Peyer's patch (tissue), 4 donors: Measurements from ENCODE around the gene SLC28A1. TPM values are rescaled to one million over a fixed set of nuclear protein-coding genes. Genes with fewer than 3 reads are reported as not detected.

ENCODE experiments used
- DNase-seq, 3 donors: peaks; one replicate each; pipeline ENCODE4 v3.0.0-alpha.2; 2017 to 2019
- H3K27ac ChIP-seq, 4 donors: fragments of 200-600 bp; sonication (generic); one replicate each; pipeline ENCODE4 v1.5.1; 2016 to 2019
- H3K27me3 ChIP-seq, 2 donors: fragments of 200-600 bp; sonication (generic); one replicate each; pipeline ENCODE4 v1.5.1; 2019
- H3K36me3 ChIP-seq, 3 donors: fragments of 200-600 bp; sonication (generic); one replicate each; pipeline ENCODE4 v1.5.1; 2016 to 2019
- H3K4me1 ChIP-seq, 4 donors: fragments of 200-600 bp; sonication (generic); one replicate each; pipeline ENCODE4 v1.5.1; 2016 to 2019
- H3K4me3 ChIP-seq, 4 donors: fragments of 200-600 bp; sonication (generic); 1 replicate in 3 of 4; 2 replicates in 1 of 4; pipeline ENCODE4 v1.5.1; 2016 to 2019; ENCODE audit warnings: mild to moderate bottlenecking in 1 of 4
- H3K9me3 ChIP-seq, 4 donors: fragments of 200-600 bp; sonication (generic); one replicate each; pipeline ENCODE4 v1.5.1; 2016 to 2019; ENCODE audit warnings: mild to moderate bottlenecking in 1 of 4
- POLR2A ChIP-seq, 2 donors: fragments of 450-650 bp; IDR thresholded peaks; one replicate each; pipeline ENCODE4 v1.5.1; 2017; ENCODE audit warnings: antibody characterized with exemption in 2 of 2, mild to moderate bottlenecking in 2 of 2, moderate library complexity in 2 of 2
- total RNA-seq, 4 donors: library from RNA; depleted of rRNA; stranded (reverse); fragments of >200 nt; gene quantifications; one replicate each; pipeline ENCODE4 v1.1.0, GENCODE V29; 2016
- TF ChIP-seq, protein P1 (sequence below), 6 experiments: fragments of 450-650 bp in 4 of 6; fragments of 200-600 bp in 2 of 6; sonication (generic) in 1 of 6; IDR thresholded peaks; one replicate each; pipeline ENCODE4 v1.5.1; 2017 to 2019; ENCODE audit warnings: antibody characterized with exemption in 6 of 6, mild to moderate bottlenecking in 3 of 6, moderate library complexity in 1 of 6

SLC28A1 gene
- total RNA-seq, 4 donors from 2014 or later, result 4.1 to 111 (median 64.3) TPM

DNA sequence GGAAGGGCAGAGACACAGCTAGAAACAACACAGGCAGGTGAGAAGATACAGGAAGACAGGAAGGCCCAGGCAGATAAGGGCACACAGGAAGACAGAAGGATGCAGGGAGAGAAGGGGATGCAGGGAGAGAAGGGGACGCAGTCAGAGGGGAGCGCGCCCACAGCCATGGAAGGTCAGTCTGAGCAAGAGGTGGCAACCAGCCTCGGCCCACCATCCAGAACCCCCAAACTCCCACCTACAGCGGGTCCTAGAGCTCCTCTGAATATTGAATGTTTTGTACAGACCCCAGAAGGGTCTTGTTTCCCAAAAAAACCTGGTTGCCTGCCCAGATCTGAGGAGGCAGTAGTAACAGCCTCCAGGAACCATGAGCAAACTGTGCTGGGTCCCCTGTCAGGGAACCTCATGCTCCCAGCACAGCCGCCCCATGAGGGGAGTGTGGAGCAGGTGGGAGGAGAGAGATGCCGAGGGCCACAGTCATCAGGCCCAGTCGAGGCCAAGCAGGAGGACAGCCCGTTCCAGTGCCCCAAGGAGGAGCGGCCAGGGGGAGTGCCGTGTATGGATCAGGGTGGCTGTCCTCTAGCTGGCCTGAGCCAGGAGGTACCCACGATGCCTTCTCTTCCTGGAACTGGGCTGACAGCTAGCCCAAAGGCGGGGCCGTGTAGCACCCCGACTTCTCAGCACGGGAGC lies 27.6 kb upstream of the SLC28A1 start:
- TF ChIP-seq, protein P1, sequence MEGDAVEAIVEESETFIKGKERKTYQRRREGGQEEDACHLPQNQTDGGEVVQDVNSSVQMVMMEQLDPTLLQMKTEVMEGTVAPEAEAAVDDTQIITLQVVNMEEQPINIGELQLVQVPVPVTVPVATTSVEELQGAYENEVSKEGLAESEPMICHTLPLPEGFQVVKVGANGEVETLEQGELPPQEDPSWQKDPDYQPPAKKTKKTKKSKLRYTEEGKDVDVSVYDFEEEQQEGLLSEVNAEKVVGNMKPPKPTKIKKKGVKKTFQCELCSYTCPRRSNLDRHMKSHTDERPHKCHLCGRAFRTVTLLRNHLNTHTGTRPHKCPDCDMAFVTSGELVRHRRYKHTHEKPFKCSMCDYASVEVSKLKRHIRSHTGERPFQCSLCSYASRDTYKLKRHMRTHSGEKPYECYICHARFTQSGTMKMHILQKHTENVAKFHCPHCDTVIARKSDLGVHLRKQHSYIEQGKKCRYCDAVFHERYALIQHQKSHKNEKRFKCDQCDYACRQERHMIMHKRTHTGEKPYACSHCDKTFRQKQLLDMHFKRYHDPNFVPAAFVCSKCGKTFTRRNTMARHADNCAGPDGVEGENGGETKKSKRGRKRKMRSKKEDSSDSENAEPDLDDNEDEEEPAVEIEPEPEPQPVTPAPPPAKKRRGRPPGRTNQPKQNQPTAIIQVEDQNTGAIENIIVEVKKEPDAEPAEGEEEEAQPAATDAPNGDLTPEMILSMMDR (IDR thresholded peaks at IDR 0.05), result no peak
- TF ChIP-seq POLR2A (IDR thresholded peaks at IDR 0.05), result no peak
- Histone ChIP-seq H3K4me3 (no peak overlapping the region), H3K9me3 (no peaks in the 10 kb centered on the region), H3K27ac (no peak overlapping the region), H3K36me3 (no peaks in the 10 kb centered on the region), H3K4me1 (no peaks in the 10 kb centered on the region), H3K27me3 (no peaks in the 10 kb centered on the region)
- no peak for DNase-seq

DNA sequence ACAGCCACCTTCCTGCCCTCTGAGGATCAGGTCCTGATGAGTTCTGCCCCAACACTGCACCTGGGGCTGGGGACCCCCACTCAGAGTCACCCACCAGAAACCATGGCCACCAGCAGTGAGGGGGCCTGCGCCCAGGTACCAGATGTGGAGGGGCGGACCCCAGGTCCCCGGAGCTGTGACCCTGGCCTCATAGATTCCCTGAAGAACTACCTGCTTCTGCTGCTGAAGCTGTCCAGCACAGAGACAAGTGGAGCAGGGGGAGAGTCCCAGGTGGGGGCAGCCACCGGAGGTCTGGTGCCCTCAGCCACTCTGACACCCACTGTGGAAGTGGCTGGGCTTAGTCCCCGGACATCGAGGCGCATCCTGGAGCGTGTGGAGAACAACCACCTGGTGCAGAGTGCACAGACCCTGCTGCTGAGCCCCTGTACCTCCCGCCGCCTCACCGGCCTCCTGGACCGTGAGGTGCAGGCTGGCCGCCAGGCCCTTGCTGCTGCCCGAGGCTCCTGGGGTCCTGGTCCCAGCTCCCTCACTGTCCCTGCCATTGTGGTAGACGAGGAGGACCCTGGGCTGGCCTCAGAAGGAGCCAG lies 27.0 kb upstream of the SLC28A1 start:
- no peak for DNase-seq
- H3K4me1 ChIP-seq, result no peaks in the 10 kb centered on the region
- H3K27me3 ChIP-seq, result no peaks in the 10 kb centered on the region
- no peaks in the 10 kb centered on the region for H3K9me3 ChIP-seq
- TF ChIP-seq POLR2A (IDR thresholded peaks at IDR 0.05), result no peak
- TF ChIP-seq, protein P1 (IDR thresholded peaks at IDR 0.05), result no peak
- no peak overlapping the region for H3K27ac ChIP-seq
- H3K4me3 ChIP-seq, result no peak overlapping the region
- no peaks in the 10 kb centered on the region for H3K36me3 ChIP-seq

DNA sequence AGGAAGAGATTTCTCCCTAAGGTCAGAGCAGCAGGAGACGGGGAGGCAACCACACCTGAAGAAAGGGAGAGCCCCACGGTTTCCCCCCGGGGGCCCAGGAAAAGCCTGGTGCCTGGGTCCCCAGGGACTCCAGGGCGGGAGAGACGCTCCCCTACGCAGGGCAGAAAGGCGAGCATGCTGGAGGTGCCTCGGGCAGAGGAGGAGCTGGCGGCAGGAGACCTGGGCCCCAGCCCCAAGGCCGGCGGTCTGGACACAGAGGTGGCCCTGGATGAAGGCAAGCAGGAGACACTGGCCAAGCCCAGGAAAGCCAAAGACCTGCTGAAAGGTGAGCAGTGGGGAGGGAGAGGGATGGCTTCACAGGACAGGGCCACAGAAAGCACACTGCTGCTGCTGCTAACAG lies 26.2 kb upstream of the SLC28A1 start:
- H3K36me3 ChIP-seq, result no peaks in the 10 kb centered on the region
- no peaks in the 10 kb centered on the region for H3K4me1 ChIP-seq
- TF ChIP-seq, protein P1 (IDR thresholded peaks at IDR 0.05), result no peak
- TF ChIP-seq POLR2A (IDR thresholded peaks at IDR 0.05), result no peak
- H3K4me3 ChIP-seq, result no peak overlapping the region
- DNase-seq, result no peak
- no peaks in the 10 kb centered on the region for H3K9me3 ChIP-seq
- no peaks in the 10 kb centered on the region for H3K27me3 ChIP-seq
- no peak overlapping the region for H3K27ac ChIP-seq

DNA sequence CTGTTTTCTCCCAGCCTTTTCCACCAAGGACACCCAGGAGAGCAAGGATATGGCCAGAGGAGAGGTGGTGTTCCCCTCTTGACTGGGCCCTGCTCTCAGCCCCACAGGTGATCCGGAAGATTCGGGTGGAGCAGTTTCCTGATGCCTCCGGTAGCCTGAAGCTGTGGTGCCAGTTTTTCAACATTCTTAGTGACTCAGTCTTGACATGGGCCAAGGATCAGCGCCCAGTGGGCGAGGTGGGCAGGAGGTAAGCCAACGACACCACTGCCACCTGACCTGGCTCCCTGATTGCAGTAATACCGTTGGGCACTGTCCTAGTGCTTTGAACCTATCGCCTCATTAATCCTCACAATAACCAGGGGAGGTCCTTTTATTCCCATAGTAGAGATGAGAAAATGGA lies 25.3 kb upstream of the SLC28A1 start:
- Histone ChIP-seq H3K4me3 (no peak overlapping the region), H3K27me3 (no peaks in the 10 kb centered on the region), H3K36me3 (no peaks in the 10 kb centered on the region), H3K9me3 (no peaks in the 10 kb centered on the region), H3K4me1 (no peaks in the 10 kb centered on the region), H3K27ac (no peak overlapping the region)
- TF ChIP-seq, protein P1 (IDR thresholded peaks at IDR 0.05), result no peak
- no peak for TF ChIP-seq POLR2A (IDR thresholded peaks at IDR 0.05)
- no peak for DNase-seq

DNA sequence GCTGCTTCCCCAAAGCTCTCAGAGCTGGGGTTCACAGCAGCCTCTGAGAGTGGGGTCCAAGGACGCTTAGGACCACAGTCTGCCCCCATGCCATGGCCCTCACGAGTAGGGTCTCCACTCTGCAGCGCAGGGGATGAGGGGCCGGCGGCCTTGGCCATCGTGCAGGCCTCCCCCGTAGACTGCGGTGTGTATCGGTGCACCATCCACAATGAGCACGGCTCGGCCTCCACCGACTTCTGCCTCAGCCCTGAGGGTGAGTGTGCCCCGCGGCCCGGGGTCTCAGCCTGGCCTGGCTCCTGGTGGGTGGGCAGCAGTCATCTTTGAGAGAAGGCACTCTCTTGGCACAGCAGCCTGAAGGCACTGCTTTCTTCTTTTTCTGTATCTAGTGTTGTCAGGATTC lies 24.8 kb upstream of the SLC28A1 start:
- H3K27me3 ChIP-seq, result no peaks in the 10 kb centered on the region
- no peak overlapping the region for H3K4me3 ChIP-seq
- DNase-seq, result no peak
- no peak overlapping the region for H3K27ac ChIP-seq
- TF ChIP-seq POLR2A (IDR thresholded peaks at IDR 0.05), result no peak
- TF ChIP-seq, protein P1 (IDR thresholded peaks at IDR 0.05), result no peak
- H3K36me3 ChIP-seq, result no peaks in the 10 kb centered on the region
- H3K4me1 ChIP-seq, result no peaks in the 10 kb centered on the region
- H3K9me3 ChIP-seq, result no peaks in the 10 kb centered on the region
